Activated CD4-positive, alpha-beta T cell treated with anti-CD3 and anti-CD28 coated beads for 36 hours (primary cell): ENCODE results near the gene CD59. TPM values are rescaled to one million over a fixed set of nuclear protein-coding genes. Genes with fewer than 3 reads are reported as not detected.

Source experiments
- ATAC-seq: fragments of 200-7000 bp; cut with Tn5 transposase; one replicate; pipeline ENCODE4 v1.10.0; 2021; ENCODE audit warnings: mild to moderate bottlenecking, moderate library complexity
- CTCF ChIA-PET: fragments of 350-600 bp; sonication (Branson Sonifier 250); formaldehyde crosslinking; loops from one replicate; lab custom pipeline; 2021; ENCODE audit warnings: antibody characterized with exemption; lab: Charles Lee
- POLR2A ChIA-PET: fragments of 350-600 bp; sonication (Branson Sonifier 250); formaldehyde crosslinking; loops from one replicate; lab custom pipeline; 2021; ENCODE audit warnings: antibody characterized with exemption, inconsistent platforms; lab: Charles Lee
- DNase-seq: peaks from one replicate; pipeline ENCODE4 v3.0.0-alpha.2; 2020
- H3K27ac Mint-ChIP-seq: one replicate; pipeline ENCODE4 v1.8.0; 2021; ENCODE audit warnings: mixed read lengths
- H3K27me3 Mint-ChIP-seq: one replicate; pipeline ENCODE4 v1.8.0; 2021; ENCODE audit warnings: mixed read lengths
- H3K36me3 Mint-ChIP-seq: one replicate; pipeline ENCODE4 v1.8.0; 2021; ENCODE audit warnings: low read depth, mixed read lengths
- H3K4me1 Mint-ChIP-seq: one replicate; pipeline ENCODE4 v1.8.0; 2021; ENCODE audit warnings: mixed read lengths
- H3K4me3 Mint-ChIP-seq: one replicate; pipeline ENCODE4 v1.8.0; 2021; ENCODE audit warnings: mild to moderate bottlenecking, moderate library complexity, mixed read lengths
- H3K9me3 Mint-ChIP-seq: one replicate; pipeline ENCODE4 v1.8.0; 2021; ENCODE audit warnings: low read depth, mixed read lengths
- intact Hi-C, 2 experiments: fragments of 100-400 bp; cut with DNase I in 1 of 2; cut with micrococcal nuclease in 1 of 2; formaldehyde crosslinking; loops; one replicate each; pipeline versions ENCODE4 v1.14.2 to v1.15.1; 2022 to 2024; cut with DNase I, micrococcal nuclease
- total RNA-seq, 2 experiments: library from RNA; stranded (reverse); gene quantifications; one replicate each; pipeline ENCODE4 v1.2.3, GENCODE V29; 2021

CD59 gene
- total RNA-seq, 2 experiments from 2014 or later: 58.2 to 60.0 TPM

- POLR2A ChIA-PET: no interaction called here
- Mint-ChIP-seq H3K36me3 (no peaks in the 10 kb centered on the region), H3K9me3 (no peaks in the 10 kb centered on the region), H3K4me1 (no peaks in the 10 kb centered on the region), H3K27ac (no peak overlapping the region), H3K4me3 (no peak overlapping the region), H3K27me3 (peaks cover 9% of the 10 kb centered on the region)
- intact Hi-C loops: no loop called here
- ATAC-seq: no peak
- CTCF ChIA-PET: no interaction called here
- DNase-seq: no peak
Measured at GRCh38 chr11:33655842-33656600, 80.2 kb downstream of the CD59 start.

DNA sequence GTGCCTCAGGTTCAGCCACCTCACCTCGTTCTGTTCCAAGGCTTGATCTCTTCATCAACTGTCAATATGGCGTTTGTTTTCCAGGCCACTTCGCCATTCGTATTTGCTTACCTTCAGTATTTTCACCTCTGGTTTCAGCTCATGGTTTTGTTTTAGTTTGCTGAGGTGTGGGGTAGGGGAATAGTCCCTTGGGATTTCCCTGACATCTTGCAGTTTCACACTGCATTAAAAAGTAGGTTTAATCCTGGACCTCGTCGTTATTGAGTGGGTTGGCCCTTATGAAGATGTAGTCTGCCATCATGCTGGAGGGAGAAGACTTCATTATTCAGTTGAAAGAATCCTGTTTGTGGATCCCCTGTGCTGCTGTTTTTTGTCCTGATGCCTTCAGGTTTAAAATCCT, 81.6 kb downstream of the CD59 start:
- ChIA-PET CTCF (no interaction called here), POLR2A (no interaction called here)
- no peak for ATAC-seq
- Mint-ChIP-seq H3K36me3 (no peaks in the 10 kb centered on the region), H3K27ac (no peak overlapping the region), H3K27me3 (peaks cover 9% of the 10 kb centered on the region), H3K9me3 (no peaks in the 10 kb centered on the region), H3K4me1 (no peaks in the 10 kb centered on the region), H3K4me3 (no peak overlapping the region)
- DNase-seq: no peak
- intact Hi-C loops: no loop called here

Other genes starting within 250 kb of the CD59 start
- not detected for gene C11orf91, start 35.6 kb downstream of the CD59 start, total RNA-seq
- gene FBXO3, start 38.1 kb upstream of the CD59 start, total RNA-seq: 10 to 100 TPM; 11.4 to 12.2 TPM
- gene LMO2, start 155.7 kb upstream of the CD59 start, total RNA-seq: not detected